UCSD-AML1 (cell line): ENCODE results near the gene ADGRE1.
A peak's percentile ranks its signal among the peaks of the same experiment; 100 is the strongest.

Source experiments
- DNase-seq: peaks from one replicate; lab custom pipeline; 2025; ENCODE audit not compliant: unreplicated experiment; lab: John Stamatoyannopoulos, UW

ADGRE1 gene

DNA sequence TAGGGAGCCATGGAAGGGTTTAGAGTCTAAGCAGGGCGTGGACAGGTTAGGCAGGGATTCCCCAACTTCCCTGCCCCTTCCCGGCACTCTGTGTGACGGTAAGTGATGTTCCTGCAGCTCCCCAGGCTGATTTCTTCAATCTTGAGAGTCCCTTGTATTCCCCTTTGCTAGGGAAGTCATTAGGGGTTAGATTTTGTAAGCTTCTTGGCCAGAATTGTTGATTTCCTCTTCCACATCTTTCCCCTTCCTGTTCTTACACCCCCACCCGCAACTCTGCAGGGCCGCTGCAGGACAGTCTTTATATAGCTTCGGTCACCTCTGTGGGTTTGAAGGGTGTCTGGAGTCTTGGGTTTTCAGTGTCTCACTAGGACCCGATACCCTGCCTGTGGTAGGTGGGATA is 10.6 kb upstream of the ADGRE1 start:
- peak; percentile 55 for DNase-seq

DNA sequence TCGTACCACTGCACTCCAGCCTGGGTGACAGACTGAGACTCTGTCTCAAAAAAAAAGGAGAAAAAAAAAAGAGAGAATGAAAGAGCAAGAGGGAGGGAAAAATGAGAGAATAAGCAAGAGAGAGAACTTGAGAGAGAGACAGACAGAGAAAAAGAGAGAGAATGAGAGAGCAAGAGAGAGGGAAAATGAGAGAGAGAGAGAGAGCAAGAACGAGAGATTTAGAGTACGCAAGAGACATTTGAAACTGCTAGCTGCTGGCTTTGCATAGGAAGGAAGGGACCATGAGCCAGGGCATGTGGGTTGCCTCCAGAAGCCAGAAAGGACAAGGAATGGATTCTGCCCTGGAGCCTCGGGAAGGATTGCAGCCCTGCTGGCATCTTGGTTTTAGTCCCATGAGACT is 9.6 kb upstream of the ADGRE1 start:
- DNase-seq, result no peak

DNA sequence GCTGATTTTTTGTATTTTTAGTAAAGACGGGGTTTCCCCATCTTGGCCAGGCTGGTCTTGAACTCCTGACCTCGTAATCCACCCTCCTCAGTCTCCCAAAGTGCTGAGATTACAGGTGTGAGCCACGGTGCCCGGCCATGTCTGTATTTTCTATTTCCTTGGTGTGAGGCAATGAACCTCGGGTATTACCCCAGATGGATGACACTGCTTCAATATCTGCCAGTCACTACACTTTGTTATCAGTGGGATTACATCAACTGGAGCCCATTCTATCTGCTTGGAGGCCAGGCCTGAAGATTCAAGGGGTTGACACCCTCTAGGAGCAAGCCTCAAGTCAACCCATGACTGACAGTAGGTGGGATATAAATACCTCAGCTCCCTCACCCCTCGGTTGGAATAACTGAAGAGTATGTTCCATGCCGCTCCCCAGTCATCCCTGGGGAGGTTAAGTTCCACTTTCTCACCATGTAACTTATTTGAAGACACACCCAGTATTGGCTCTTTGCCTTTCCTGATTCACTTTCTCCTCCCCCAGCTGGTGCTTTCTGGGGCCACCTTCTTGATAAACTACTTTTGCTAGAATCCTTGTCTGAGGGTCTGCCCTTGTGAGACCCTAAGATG is 992 bp upstream of the ADGRE1 start:
- no peak for DNase-seq

DNA sequence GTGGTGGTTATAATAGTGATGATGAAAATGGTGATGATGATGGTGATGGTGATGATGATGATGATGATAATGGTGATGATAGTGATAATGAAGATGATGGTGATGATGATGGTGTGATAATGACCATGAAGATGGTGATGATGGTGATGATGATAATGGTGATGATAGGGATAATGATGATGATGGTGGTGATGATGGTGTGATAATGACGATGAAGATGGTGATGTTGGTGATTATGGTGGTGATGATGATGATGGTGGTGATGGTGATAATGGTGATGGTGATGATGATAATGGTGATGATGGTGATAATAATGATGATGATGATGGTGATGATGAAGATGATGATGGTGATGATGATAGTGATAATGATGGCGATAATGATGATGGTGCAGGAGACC is 1.6 kb downstream of the ADGRE1 start:
- DNase-seq, result no peak

DNA sequence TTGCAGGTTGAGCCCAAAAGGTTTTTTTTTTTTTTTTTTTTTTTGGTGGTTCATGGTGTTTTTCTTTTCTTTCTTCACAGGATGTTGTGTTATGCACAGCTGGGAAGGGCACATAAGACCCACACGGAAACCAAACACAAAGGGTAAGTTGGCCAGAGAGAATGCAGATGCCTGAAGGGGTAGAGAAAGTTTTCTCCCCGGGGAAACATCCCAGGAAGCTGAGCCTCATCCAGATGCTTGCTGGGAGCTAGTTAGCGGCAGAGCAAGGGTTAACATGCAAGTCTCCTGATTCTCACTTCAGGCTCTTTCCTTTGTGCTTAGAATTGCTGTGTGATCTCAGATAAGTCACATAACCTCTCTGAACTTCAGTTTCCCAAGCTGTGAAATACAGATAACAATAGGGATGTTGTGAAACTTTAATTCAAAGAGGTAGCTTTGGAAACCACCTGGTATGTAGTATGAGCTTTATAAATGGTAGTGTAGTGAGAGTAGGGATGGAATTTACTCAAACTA is 3.1 kb downstream of the ADGRE1 start:
- no peak for DNase-seq

DNA sequence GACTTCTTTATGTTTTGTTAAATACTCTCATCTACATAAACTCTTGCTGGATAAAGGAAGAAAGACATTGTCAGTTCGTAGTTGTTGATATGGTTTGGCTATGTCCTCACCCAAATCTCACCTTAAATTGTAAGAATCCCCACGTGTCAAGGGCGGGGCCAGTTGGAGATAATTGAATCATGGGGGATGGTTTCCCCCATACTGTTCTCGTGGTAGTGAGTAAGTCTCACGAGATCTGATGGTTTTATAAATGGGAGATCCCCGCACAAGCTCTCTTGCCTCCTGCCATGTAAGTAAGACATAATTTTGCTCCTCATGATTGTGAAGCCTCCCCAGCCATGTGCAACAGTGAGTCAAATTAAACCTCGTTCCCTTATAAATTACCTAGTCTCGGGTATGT is 3.6 kb downstream of the ADGRE1 start:
- DNase-seq, result no peak

DNA sequence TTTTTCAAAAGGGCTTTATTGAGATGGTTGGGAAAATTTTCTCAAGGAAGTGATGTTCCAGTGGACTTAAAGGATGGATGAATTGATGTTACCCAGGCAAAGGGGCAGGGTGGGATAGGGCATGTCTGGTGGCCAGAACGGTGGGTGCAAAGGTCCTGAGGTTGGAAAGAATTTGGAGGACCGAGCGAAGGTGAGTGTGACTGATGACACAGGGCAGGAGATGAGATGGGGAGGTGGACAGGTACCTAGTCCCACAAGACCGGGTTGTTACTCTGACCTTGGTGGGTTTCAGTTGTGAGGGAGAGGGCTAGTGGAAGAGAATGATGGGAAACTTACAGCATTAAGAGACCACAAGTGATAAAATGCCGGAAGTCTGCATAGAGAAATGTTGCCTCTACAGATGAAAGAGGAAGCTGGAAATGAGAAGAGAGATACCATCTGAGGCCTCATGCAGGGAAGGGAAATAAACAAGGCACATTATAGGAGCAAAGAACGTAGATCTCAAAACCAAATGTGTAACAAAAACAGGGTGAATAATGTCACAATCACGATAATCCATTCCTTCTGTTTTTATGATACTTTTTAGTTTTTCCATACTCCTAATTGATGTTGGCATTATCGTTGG is 4.5 kb downstream of the ADGRE1 start:
- DNase-seq, result peak; percentile 33

DNA sequence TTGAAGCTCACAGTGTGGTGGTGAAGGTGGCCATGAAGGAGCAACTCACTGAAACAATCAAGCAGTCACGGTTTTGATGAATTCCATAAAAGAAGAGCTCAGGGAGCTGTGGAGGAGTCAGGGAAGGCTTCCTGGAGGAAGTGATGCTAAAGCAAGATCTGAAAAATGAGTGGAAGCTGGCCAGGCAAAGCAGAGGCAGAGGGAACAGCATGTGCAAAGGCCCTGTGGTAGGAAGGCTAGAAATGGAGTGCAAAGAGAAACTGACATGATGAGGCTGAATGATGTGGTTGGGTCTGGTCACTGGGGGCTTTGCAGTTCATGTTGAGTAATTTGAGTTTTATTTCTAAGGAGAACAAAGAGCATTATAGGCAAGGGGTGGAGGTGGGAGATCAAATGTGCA is 6.9 kb downstream of the ADGRE1 start:
- no peak for DNase-seq

DNA sequence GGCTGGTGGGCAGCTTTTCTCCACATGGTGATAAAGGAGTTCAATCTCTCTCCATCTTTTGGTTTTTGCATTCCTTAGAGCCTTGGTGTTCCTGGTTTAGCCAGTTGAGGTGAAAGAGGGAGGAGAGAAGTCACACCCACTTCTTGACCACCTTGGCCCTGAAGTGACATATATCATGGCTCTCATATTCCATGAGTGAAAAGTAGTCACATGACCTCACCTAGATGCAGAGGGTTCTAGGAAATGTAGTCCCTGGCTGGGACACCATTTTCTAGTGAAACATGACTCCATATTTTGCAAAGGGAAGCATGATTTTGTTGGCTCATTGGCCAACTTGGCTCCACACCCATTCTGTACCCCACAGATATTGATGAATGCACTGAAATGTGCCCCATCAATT is 16.1 kb downstream of the ADGRE1 start:
- DNase-seq, result no peak

DNA sequence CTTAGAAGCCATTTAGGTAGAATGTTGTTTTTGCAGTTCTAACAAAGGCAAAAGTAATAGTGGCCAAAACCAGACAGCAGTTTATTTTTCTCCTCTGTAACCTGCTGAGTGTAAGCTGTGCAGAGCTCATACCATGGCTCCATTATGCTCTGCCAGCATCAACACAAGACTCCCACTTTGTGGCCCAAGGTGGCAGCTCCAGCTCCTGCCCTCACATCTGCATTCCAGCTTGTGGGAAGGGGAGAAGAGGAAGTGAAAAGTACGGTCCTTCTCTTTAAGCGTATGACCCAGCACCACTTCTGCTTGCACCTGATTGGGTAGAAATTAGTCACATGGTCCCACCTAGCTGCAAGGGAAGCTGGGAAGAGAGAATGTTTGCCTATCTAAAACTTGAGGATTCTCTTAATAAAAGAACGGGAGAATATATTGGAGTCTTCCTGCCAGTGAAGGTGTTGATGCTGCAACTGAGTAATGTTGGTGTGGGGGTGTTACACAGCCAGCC is 19.2 kb downstream of the ADGRE1 start:
- DNase-seq, result no peak

DNA sequence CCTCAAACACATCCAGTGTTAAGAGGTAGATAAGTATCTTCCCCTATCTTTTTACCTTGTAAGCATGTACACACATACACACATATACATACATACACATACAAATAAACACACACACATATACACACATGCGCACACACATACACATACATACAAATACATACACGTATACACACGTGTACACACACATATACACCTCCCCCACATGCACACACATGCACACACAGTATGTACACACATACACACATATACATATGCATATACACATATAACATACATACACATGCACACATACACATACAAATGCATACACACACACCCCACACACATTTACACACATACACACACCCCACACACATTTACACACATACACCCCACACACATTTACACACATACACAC is 24.1 kb downstream of the ADGRE1 start:
- no peak for DNase-seq

DNA sequence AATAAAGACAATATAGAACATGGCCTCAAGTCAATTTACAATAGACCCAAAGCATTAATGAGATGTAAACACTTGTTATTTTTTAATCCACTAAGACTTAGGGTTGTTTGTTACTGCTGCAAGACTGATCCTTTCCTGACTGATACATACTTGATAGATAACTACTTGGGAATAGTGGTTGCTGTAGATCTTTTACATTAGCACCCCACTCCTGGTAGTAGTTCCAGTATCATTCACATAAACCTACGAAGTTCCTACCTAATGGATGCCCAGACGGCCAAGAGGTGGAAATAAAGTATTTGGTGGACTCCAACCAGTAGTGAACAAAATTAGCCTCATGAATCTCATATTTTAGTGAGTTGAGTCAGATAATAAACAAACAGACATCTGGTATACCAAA is 26.9 kb downstream of the ADGRE1 start:
- no peak for DNase-seq

DNA sequence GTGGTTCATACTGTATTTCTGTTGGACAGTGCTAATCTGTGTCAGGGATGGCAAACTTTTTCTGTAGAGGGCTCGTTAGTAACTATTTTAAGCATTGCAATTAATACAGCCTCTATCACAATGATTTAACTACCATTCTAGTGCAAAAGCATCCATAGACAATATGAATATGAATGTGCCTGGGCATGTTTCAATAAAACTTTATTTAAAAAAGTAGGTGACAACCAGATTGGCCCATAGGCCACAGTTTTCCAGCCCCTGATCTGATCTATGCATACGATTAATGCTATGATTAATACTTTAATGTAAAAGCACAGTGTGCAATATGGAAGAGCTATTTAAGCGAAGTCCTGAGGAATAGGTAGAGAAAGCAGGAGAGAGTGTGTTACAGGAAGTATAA is 29.6 kb downstream of the ADGRE1 start:
- no peak for DNase-seq

DNA sequence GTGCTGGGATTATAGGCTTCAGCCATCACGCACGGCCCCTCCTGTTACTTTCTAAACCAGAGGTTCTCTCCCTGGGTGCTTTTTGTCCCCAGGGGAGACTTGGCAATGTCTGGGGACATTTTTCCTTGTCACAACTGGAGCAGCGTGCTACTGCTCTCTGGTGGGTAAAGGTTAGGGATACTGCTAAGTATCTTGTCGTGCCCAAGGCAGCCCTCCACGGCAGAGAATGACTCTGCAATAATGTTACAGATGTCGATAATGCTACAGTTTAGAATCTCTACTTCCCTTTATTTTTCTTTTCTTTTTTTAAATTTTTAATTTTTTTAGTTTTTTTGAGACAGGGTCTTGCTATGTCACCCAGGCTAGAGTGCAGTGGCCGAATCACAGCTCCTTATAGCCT is 38.0 kb downstream of the ADGRE1 start:
- no peak for DNase-seq

DNA sequence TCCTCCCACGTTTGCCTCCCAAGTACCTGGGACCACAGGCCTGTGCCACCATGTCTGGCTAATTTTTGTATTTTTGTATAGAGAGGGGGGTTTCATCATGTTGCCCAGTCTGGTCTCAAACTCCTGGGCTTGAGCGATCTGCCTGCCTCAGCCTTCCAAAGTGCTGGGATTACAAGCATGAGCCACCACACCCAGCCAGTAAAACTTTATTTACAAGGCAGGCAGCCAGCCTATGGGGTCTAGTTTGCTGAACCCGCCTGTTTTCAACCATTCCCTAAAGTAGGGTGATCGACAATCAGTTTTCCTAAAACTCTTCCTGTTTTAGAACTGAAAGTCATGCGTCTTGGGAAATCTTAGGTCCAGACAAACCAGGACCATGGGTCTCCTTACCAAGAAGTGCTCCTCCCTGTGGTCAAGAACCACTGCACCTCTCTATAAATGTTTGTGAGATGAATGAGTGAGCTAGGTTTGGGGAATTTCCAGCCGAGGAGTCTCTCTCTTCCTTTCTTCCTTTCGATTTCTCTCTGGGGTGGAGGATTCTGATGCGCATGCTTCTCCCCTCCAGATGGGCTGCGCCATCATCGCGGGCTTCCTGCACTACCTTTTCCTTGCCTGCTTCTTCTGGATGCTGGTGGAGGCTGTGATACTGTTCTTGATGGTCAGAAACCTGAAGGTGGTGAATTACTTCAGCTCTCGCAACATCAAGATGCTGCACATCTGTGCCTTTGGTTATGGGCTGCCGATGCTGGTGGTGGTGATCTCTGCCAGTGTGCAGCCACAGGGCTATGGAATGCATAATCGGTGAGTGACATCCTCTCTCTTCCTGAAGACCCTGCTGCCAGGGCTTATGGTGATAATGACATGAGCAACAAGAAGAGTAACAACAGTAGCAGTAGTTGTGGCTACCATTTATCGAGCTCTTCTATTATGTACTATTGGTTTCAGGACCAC is 38.7 kb downstream of the ADGRE1 start:
- no peak for DNase-seq

DNA sequence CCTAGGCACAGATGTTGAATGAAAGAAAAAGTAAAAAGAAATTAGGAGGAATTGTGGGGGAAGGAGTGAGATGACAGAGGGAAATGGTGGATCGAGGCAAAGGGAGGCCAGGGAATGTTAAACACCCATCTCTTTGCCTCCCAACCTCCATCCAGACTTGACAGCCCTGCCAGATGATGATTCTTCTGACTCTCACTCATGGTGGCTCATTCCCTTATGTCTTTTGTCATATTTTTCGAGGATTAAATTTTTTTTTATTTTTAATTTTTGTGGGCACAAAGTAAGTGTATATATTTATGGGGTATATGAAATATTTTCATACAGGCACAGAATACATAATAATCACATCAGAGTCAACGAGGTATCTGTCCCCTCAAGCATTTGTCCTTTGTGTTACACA is 42.8 kb downstream of the ADGRE1 start:
- DNase-seq, result no peak

DNA sequence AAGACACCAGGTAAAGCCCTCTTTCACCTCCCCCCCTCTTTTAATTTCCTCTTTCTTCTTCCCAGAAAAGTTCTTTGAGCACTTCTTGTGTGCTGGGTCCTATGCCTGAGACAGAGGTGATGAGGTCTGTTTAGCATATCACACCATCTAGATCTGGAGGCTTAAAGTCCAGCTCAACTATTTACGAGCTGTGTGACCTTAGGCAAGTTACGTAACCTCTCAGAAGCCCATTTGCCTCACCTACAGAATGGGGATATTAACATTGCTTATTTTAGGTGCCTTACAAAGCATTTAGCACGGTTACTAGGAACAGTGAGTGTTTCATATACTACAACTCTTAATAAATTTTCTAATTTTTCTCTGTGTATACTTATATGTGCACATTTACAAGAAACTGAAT is 47.7 kb downstream of the ADGRE1 start:
- DNase-seq, result no peak

DNA sequence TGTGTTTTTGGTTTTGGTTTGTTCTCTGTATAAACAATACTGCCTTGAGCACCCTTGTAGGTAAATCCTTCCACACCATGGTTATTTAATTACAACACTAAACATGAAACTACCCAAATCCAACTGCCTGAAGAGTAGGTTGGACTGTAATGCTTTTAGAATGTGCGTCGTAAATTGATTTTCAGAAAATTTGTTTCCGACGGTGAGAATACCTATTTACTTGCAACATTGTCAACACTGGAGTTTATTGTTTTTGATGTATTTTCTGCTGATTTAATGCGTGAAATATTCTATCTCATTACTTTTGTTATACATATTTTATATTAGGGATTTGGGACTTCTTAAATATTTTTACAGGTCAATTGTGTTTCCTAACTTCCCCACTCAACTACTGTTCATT is 48.2 kb downstream of the ADGRE1 start:
- DNase-seq, result no peak

DNA sequence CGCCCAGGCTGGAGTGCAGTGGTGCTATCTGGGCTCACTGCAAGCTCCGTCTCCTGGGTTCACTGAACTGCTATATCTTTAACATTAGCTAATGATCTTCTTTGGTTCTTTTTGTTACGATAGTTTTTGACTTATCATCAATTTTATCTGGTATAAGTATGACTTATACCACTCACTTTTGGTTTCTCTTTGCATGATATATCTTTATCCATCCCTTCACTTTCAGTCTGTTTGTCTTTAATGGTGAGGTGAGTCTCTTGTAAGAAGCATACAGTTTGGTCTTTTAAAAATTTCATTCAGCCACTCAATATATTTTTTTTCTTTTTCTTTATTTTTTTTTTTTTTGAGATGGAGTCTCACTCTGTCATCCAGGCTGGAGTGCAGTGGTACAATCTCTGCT is 58.4 kb downstream of the ADGRE1 start:
- DNase-seq, result no peak

DNA sequence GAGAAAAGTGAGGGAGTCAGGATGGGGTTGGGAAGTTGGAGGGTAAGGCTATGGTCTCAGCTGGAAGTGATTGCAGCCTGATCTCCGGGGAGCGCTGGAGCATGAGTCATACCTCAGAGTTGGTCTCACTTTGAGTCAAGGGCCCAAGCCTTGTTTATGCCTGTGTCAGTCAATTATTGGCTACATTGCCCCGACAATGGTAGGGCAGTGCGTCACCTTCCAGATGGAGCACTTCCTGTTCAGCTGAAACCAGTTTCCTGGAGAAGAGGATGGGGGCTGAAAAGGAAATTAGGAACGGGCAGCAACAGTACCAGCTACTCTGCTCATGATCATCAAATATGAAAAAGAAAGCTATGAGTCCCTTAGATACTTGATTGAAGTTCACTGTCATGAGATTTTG is 60.4 kb downstream of the ADGRE1 start:
- DNase-seq, result peak; percentile 53

DNA sequence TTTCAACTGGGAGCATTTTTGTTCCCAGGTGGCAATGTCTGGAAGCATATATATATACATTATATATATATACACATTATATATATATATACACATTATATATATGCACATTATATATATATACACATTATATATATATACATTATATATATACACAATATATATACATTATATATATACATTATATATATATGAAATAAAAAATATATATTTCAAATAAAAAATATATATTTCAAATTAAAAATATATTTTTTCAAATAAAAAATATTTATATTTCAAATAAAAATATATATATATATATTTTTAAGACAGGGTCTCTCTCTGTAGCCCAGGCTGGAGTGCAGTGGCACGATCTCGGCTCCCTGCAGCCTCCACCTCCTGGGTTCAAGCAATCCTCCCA is 61.5 kb downstream of the ADGRE1 start:
- DNase-seq, result no peak

DNA sequence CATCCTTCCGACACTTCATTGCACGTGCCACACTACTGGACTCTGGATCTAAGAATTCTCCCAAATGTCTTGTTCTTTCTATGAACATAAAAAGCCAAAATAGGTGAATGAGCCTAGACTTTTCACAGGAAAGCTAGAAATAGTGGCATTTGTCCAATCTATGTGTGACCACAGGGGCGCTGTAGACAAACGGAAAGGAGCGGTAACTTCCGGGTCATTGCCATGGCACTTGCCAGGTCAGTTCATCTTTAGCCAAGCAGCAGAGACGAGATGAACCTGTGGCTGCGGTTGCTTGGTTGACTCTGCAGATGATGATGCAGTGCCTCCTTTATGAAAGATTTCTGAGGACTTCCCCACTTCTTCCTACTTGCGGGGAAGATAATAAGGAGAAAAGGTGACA is 65.6 kb downstream of the ADGRE1 start:
- DNase-seq, result no peak
